ENCODE results near the gene MAT2A.
"Not testable (repeated sequence)": the region's sequence is repeated elsewhere in the genome, so short reads cannot be mapped to it uniquely, and the experiment has no call there.

- not testable (repeated sequence) for TF ChIP-seq CTCF (IDR thresholded peaks at IDR 0.05); EZH2 (IDR thresholded peaks at IDR 0.05; ENCODE audit: borderline replicate concordance, insufficient read depth, low read depth, low read length, poor library complexity, severe bottlenecking)
These were observed 53.3 kb downstream of the MAT2A start for GRCh38 chr2:85592299-85592698.

Measured in B cell (primary cell).